Astrocyte (in vitro differentiated cells and primary cell): Measurements from ENCODE around the gene PPM1E. TPM values are rescaled to one million over a fixed set of nuclear protein-coding genes. Genes with fewer than 3 reads are reported as not detected.

Experiments used
- DNase-seq: peaks from one replicate; pipeline ENCODE4 v3.0.0-alpha.2; 2010; ENCODE audit warnings: low read depth
- FAIRE-seq: peaks from 2 replicates; lab custom pipeline; 2011; peaks lifted over from hg19 to GRCh38; lab: Jason Lieb, UNC
- H2AFZ ChIP-seq: 2 replicates; pipeline ENCODE4 v1.6.0; 2012; ENCODE audit warnings: low read depth, low read length, inconsistent platforms
- H3K27ac ChIP-seq: 2 replicates; pipeline ENCODE4 v1.5.1; 2011; ENCODE audit warnings: low read depth, low read length, inconsistent platforms
- H3K27me3 ChIP-seq: 2 replicates; pipeline ENCODE4 v1.6.0; 2011; ENCODE audit warnings: low read length, inconsistent platforms; ENCODE audit not compliant: insufficient read depth
- H3K36me3 ChIP-seq: 2 replicates; pipeline ENCODE4 v1.5.1; 2011; ENCODE audit warnings: low read length, inconsistent platforms; ENCODE audit not compliant: insufficient read depth
- H3K4me1 ChIP-seq: 2 replicates; pipeline ENCODE4 v1.5.1; 2011; ENCODE audit warnings: low read length, inconsistent platforms; ENCODE audit not compliant: insufficient read depth
- H3K4me2 ChIP-seq: 2 replicates; pipeline ENCODE4 v1.6.0; 2012; ENCODE audit warnings: low read length, inconsistent platforms
- H3K4me3 ChIP-seq: 2 replicates; pipeline ENCODE4 v1.5.1; 2011; ENCODE audit warnings: low read depth, mild to moderate bottlenecking, low read length, inconsistent platforms; ENCODE audit not compliant: insufficient read depth
- H3K79me2 ChIP-seq: 2 replicates; pipeline ENCODE4 v1.6.0; 2012; ENCODE audit warnings: mild to moderate bottlenecking, low read length, inconsistent platforms; ENCODE audit not compliant: insufficient read depth
- H3K9ac ChIP-seq: 2 replicates; pipeline ENCODE4 v1.6.0; 2012; ENCODE audit warnings: mild to moderate bottlenecking, low read length, inconsistent platforms
- H3K9me3 ChIP-seq: 2 replicates; pipeline ENCODE4 v1.5.1; 2012; ENCODE audit warnings: low read depth, mild to moderate bottlenecking, low read length, inconsistent platforms; ENCODE audit not compliant: insufficient read depth
- H4K20me1 ChIP-seq: 2 replicates; pipeline ENCODE4 v1.6.0; 2012; ENCODE audit warnings: low read length, inconsistent platforms; ENCODE audit not compliant: insufficient read depth
- H3K27ac Mint-ChIP-seq: one replicate; pipeline ENCODE4 v1.8.0; 2021; ENCODE audit warnings: mild to moderate bottlenecking, mixed read lengths; ENCODE audit not compliant: unreplicated experiment
- H3K27me3 Mint-ChIP-seq: one replicate; pipeline ENCODE4 v1.8.0; 2021; ENCODE audit warnings: low read depth, mixed read lengths; ENCODE audit not compliant: unreplicated experiment
- H3K36me3 Mint-ChIP-seq: one replicate; pipeline ENCODE4 v1.8.0; 2021; ENCODE audit warnings: low read depth, mixed read lengths; ENCODE audit not compliant: unreplicated experiment
- H3K4me1 Mint-ChIP-seq: one replicate; pipeline ENCODE4 v1.8.0; 2021; ENCODE audit warnings: low read depth, mixed read lengths; ENCODE audit not compliant: unreplicated experiment
- H3K4me3 Mint-ChIP-seq: one replicate; pipeline ENCODE4 v1.8.0; 2021; ENCODE audit warnings: mild to moderate bottlenecking, moderate library complexity, mixed read lengths; ENCODE audit not compliant: unreplicated experiment
- H3K9me3 Mint-ChIP-seq: one replicate; pipeline ENCODE4 v1.8.0; 2021; ENCODE audit warnings: mild to moderate bottlenecking, mixed read lengths; ENCODE audit not compliant: unreplicated experiment
- EZH2 ChIP-seq: IDR thresholded peaks from 2 replicates; pipeline ENCODE4 v1.6.1; 2012; ENCODE audit warnings: mild to moderate bottlenecking, low read length, inconsistent platforms; ENCODE audit not compliant: insufficient read depth
- total RNA-seq: library from RNA; stranded (reverse); gene quantifications from 2 replicates; pipeline ENCODE4 v1.2.1, GENCODE V29; 2021
- TF ChIP-seq, protein P1 (sequence below): IDR thresholded peaks from 2 replicates; pipeline ENCODE4 v1.5.1; 2011; ENCODE audit warnings: low read depth, mild to moderate bottlenecking, inconsistent platforms, low read length, moderate library complexity; ENCODE audit not compliant: insufficient read depth

Gene PPM1E
- total RNA-seq, 1 donor from 2014 or later = 0.79 TPM

DNA sequence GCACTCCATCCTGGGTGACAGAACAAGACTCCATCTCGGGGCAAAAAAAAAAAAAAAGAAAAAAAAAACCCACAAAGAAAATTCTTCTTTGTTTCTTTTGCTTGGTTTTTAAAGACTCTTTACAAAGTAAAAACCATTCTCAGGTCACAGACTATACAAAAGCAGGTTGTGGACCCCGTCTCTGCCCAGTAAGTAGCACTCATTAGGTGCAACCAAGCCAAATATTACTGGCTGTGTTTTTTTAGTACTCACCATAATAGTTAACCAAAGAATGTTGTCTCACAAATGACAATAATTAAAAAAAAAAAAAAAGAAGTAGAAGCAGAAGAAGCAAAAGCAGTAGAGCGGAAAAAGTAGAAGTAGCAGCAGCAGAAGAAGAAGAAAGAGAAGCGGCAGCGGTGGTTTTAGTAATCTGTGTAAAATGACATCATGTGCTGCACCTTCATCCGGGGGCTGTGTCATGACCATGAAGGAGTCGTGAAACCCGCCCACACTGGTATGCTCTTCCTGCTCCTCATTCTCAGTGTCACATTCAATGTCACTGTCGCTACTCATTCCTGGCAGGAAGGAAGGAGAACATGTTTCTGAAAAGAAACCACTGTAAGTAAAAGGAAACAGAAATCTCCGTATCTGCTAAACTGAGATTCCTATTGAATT lies 245.6 kb downstream of the PPM1E start:
- Histone ChIP-seq H3K36me3 (no peaks in the 10 kb centered on the region), H4K20me1 (no peaks in the 10 kb centered on the region), H3K9ac (peak overlapping the region; percentile 69), H3K9me3 (no peaks in the 10 kb centered on the region), H3K4me3 (peak overlapping the region; percentile 40), H3K27ac (peak overlapping the region; percentile 69), H3K79me2 (no peaks in the 10 kb centered on the region), H3K4me1 (peaks cover 29% of the 10 kb centered on the region), H3K4me2 (peak overlapping the region; percentile 81), H2AFZ (peak overlapping the region; percentile 7), H3K27me3 (no peaks in the 10 kb centered on the region)
- Mint-ChIP-seq H3K4me1 (peaks cover 15% of the 10 kb centered on the region), H3K27ac (peak overlapping the region; percentile 94), H3K27me3 (no peaks in the 10 kb centered on the region), H3K4me3 (peak overlapping the region; percentile 34), H3K9me3 (no peaks in the 10 kb centered on the region), H3K36me3 (peaks cover 3% of the 10 kb centered on the region)
- FAIRE-seq (peak; percentile 63), DNase-seq (peak; percentile 82)
- TF ChIP-seq, protein P1, sequence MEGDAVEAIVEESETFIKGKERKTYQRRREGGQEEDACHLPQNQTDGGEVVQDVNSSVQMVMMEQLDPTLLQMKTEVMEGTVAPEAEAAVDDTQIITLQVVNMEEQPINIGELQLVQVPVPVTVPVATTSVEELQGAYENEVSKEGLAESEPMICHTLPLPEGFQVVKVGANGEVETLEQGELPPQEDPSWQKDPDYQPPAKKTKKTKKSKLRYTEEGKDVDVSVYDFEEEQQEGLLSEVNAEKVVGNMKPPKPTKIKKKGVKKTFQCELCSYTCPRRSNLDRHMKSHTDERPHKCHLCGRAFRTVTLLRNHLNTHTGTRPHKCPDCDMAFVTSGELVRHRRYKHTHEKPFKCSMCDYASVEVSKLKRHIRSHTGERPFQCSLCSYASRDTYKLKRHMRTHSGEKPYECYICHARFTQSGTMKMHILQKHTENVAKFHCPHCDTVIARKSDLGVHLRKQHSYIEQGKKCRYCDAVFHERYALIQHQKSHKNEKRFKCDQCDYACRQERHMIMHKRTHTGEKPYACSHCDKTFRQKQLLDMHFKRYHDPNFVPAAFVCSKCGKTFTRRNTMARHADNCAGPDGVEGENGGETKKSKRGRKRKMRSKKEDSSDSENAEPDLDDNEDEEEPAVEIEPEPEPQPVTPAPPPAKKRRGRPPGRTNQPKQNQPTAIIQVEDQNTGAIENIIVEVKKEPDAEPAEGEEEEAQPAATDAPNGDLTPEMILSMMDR = no peak
- TF ChIP-seq EZH2 = no peak

DNA sequence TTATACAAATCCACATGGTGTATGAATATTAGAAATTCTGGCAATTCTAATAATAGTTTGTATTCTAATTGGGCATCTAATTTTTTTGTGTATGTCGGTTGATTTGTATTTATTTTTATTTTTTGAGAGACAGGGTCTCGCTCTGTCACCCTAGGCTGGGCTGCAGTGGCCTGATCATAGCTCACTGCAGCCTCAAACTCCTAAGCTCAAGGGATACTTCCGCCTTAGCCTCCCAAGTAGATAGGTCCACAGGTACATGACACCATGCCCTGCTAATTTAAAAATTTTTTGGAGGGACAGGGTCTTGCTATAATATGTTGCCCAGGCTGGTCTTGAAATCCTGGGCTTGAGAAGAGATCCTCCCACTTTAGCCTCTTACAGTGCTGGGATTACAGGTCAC lies 246.5 kb downstream of the PPM1E start:
- H3K36me3 ChIP-seq = no peaks in the 10 kb centered on the region
- no peak overlapping the region for H2AFZ ChIP-seq
- H3K4me2 ChIP-seq = peak overlapping the region; percentile 81
- Mint-ChIP-seq H3K4me1 (peaks cover 15% of the 10 kb centered on the region), H3K27ac (peak overlapping the region; percentile 69), H3K36me3 (peaks cover 3% of the 10 kb centered on the region), H3K9me3 (no peaks in the 10 kb centered on the region), H3K4me3 (no peak overlapping the region), H3K27me3 (no peaks in the 10 kb centered on the region)
- no peak overlapping the region for H3K4me3 ChIP-seq
- DNase-seq (no peak), FAIRE-seq (no peak)
- no peaks in the 10 kb centered on the region for H3K27me3 ChIP-seq
- no peak for TF ChIP-seq EZH2
- TF ChIP-seq, protein P1 = no peak
- H4K20me1 ChIP-seq = no peaks in the 10 kb centered on the region
- no peaks in the 10 kb centered on the region for H3K9me3 ChIP-seq
- peaks cover 29% of the 10 kb centered on the region for H3K4me1 ChIP-seq
- H3K27ac ChIP-seq = peak overlapping the region; percentile 69
- peak overlapping the region; percentile 69 for H3K9ac ChIP-seq
- no peaks in the 10 kb centered on the region for H3K79me2 ChIP-seq

DNA sequence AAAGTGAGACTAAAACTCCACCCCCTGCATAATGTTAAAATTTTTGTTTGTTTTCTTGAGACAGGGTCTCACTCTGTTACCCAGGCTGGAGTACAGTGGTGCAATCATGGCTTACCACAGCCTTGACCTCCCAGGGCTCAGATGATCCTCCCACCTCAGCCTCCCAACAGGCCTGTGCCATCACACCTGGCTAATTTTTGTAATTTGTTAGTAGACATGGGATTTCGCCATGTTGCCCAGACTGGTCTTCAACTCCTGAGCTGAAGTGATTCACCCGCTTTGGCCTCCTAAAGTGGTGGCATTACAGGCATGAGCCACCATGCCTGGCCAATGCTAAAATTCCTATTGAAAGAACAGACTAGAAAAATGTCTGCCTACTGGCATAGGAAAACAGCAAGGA lies 247.2 kb downstream of the PPM1E start:
- FAIRE-seq = no peak
- Mint-ChIP-seq H3K27ac (peak overlapping the region; percentile 29), H3K4me3 (no peak overlapping the region), H3K36me3 (peaks cover 3% of the 10 kb centered on the region), H3K27me3 (no peaks in the 10 kb centered on the region), H3K9me3 (no peaks in the 10 kb centered on the region), H3K4me1 (peaks cover 21% of the 10 kb centered on the region)
- Histone ChIP-seq H3K4me2 (no peak overlapping the region), H2AFZ (no peak overlapping the region), H3K4me1 (peaks cover 26% of the 10 kb centered on the region), H3K4me3 (no peak overlapping the region), H3K27me3 (no peaks in the 10 kb centered on the region), H4K20me1 (no peaks in the 10 kb centered on the region), H3K27ac (no peak overlapping the region), H3K9ac (no peak overlapping the region), H3K36me3 (peaks cover under 1% of the 10 kb centered on the region), H3K9me3 (no peaks in the 10 kb centered on the region), H3K79me2 (no peaks in the 10 kb centered on the region)
- DNase-seq = peak; percentile 17
- TF ChIP-seq, protein P1 = no peak
- no peak for TF ChIP-seq EZH2
